Measurements from ENCODE around the gene ZFHX3.

The ZFHX3 gene

GRCh38 chr16:73056448-73056847 is 8.5 kb upstream of the ZFHX3 start:
- DNase-seq: no peak

- DNase-seq: no peak
These were observed 7.0 kb upstream of the ZFHX3 start for GRCh38 chr16:73054813-73055482.

GRCh38 chr16:73054498-73054812 is 6.5 kb upstream of the ZFHX3 start:
- DNase-seq: no peak

GRCh38 chr16:73054125-73054484 is 6.2 kb upstream of the ZFHX3 start:
- DNase-seq: no peak

- DNase-seq: no peak
These were observed 5.6 kb upstream of the ZFHX3 start for GRCh38 chr16:73053364-73054124.

GRCh38 chr16:73053038-73053363 is 5.1 kb upstream of the ZFHX3 start:
- no peak for DNase-seq

GRCh38 chr16:73052576-73052975 is 4.6 kb upstream of the ZFHX3 start:
- DNase-seq: no peak

- no peak for DNase-seq
These were observed 4.0 kb upstream of the ZFHX3 start for GRCh38 chr16:73051961-73052360.

- no peak for DNase-seq
These were observed 3.3 kb upstream of the ZFHX3 start for GRCh38 chr16:73051226-73051625.

- DNase-seq: no peak
These were observed 2.5 kb upstream of the ZFHX3 start for GRCh38 chr16:73050201-73051099.

GRCh38 chr16:73049511-73049910 is 1.6 kb upstream of the ZFHX3 start:
- no peak for DNase-seq

GRCh38 chr16:73049091-73049490 is 1.2 kb upstream of the ZFHX3 start:
- no peak for DNase-seq

GRCh38 chr16:73048292-73049080 is 558 bp upstream of the ZFHX3 start:
- DNase-seq: no peak

- DNase-seq: no peak
These were observed 750 bp downstream of the ZFHX3 start for GRCh38 chr16:73047221-73047535.

GRCh38 chr16:73046849-73047214 is 1.1 kb downstream of the ZFHX3 start:
- no peak for DNase-seq

GRCh38 chr16:73046202-73046848 is 1.6 kb downstream of the ZFHX3 start:
- DNase-seq: no peak

GRCh38 chr16:73043828-73044467 is 4.0 kb downstream of the ZFHX3 start:
- DNase-seq: no peak

GRCh38 chr16:73042807-73043206 is 5.1 kb downstream of the ZFHX3 start:
- DNase-seq: no peak

- no peak for DNase-seq
These were observed 6.3 kb downstream of the ZFHX3 start for GRCh38 chr16:73041676-73042075.

- no peak for DNase-seq
These were observed 7.1 kb downstream of the ZFHX3 start for GRCh38 chr16:73040735-73041402.

- no peak for DNase-seq
These were observed 7.8 kb downstream of the ZFHX3 start for GRCh38 chr16:73040136-73040535.
